ENCODE data around the gene CCDC40.
"Not testable (repeated sequence)": the region's sequence is repeated elsewhere in the genome, so short reads cannot be mapped to it uniquely, and the experiment has no call there.

CCDC40 gene

GRCh38 chr17:80089762-80090161 is 53.3 kb downstream of the CCDC40 start:
- Histone ChIP-seq H2AFZ (ENCODE audit: low read depth) (no peak overlapping the region), H4K20me1 (ENCODE audit: insufficient read depth) (no peaks in the 10 kb centered on the region), H3K36me3 (ENCODE audit: insufficient read depth) (no peaks in the 10 kb centered on the region), H3K79me2 (ENCODE audit: insufficient read depth, low read depth) (no peaks in the 10 kb centered on the region), H3K4me3 (IDR thresholded peaks at IDR 0.05; ENCODE audit: insufficient read depth, low read depth, low read length) (no peak overlapping the region), H3K27ac (no peak overlapping the region), H3K27me3 (ENCODE audit: insufficient read depth, low read depth) (peaks cover 55% of the 10 kb centered on the region), H3K4me1 (ENCODE audit: low read depth, poor library complexity, severe bottlenecking) (no peaks in the 10 kb centered on the region), H3K4me2 (no peak overlapping the region), H3K9ac (no peak overlapping the region)
- TF ChIP-seq, protein P1, sequence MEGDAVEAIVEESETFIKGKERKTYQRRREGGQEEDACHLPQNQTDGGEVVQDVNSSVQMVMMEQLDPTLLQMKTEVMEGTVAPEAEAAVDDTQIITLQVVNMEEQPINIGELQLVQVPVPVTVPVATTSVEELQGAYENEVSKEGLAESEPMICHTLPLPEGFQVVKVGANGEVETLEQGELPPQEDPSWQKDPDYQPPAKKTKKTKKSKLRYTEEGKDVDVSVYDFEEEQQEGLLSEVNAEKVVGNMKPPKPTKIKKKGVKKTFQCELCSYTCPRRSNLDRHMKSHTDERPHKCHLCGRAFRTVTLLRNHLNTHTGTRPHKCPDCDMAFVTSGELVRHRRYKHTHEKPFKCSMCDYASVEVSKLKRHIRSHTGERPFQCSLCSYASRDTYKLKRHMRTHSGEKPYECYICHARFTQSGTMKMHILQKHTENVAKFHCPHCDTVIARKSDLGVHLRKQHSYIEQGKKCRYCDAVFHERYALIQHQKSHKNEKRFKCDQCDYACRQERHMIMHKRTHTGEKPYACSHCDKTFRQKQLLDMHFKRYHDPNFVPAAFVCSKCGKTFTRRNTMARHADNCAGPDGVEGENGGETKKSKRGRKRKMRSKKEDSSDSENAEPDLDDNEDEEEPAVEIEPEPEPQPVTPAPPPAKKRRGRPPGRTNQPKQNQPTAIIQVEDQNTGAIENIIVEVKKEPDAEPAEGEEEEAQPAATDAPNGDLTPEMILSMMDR (conservative IDR thresholded peaks at IDR 0.05; ENCODE audit: low read depth, low read length): no peak

DNA sequence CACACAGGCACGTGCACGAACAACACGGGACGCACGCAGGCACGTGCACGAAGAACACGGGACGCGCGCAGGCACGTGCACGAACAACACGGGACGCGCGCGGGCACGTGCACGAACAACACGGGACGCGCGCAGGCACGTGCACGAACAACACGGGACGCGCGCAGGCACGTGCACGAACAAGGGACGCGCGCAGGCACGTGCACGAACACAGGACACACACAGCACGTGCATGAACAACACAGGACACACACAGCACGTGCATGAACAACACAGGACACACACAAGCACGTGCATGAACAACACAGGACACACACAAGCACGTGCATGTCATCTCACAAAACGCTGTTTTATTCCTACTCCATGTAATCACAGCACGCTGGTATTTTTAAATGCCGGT is 53.7 kb downstream of the CCDC40 start:
- peaks cover 54% of the 10 kb centered on the region for H3K27me3 ChIP-seq (ENCODE audit: insufficient read depth, low read depth)
- not testable (repeated sequence) for H3K36me3 ChIP-seq (ENCODE audit: insufficient read depth); H3K4me1 ChIP-seq (ENCODE audit: low read depth, poor library complexity, severe bottlenecking); H3K9ac ChIP-seq; H2AFZ ChIP-seq (ENCODE audit: low read depth); H4K20me1 ChIP-seq (ENCODE audit: insufficient read depth); H3K27ac ChIP-seq; H3K4me2 ChIP-seq; H3K79me2 ChIP-seq (ENCODE audit: insufficient read depth, low read depth); H3K4me3 ChIP-seq (IDR thresholded peaks at IDR 0.05; ENCODE audit: insufficient read depth, low read depth, low read length)

GRCh38 chr17:80091376-80091775 is 54.9 kb downstream of the CCDC40 start:
- no peak overlapping the region for H2AFZ ChIP-seq (ENCODE audit: low read depth)
- no peak overlapping the region for H3K27ac ChIP-seq
- H3K9ac ChIP-seq: no peak overlapping the region
- TF ChIP-seq, protein P1 (conservative IDR thresholded peaks at IDR 0.05; ENCODE audit: low read depth, low read length): no peak
- no peaks in the 10 kb centered on the region for H4K20me1 ChIP-seq (ENCODE audit: insufficient read depth)
- H3K27me3 ChIP-seq (ENCODE audit: insufficient read depth, low read depth): peaks cover 46% of the 10 kb centered on the region
- no peak overlapping the region for H3K4me2 ChIP-seq
- H3K4me1 ChIP-seq (ENCODE audit: low read depth, poor library complexity, severe bottlenecking): no peaks in the 10 kb centered on the region
- H3K4me3 ChIP-seq (IDR thresholded peaks at IDR 0.05; ENCODE audit: insufficient read depth, low read depth, low read length): no peak overlapping the region
- H3K79me2 ChIP-seq (ENCODE audit: insufficient read depth, low read depth): no peaks in the 10 kb centered on the region
- no peaks in the 10 kb centered on the region for H3K36me3 ChIP-seq (ENCODE audit: insufficient read depth)

- no peak overlapping the region for H3K4me3 ChIP-seq (IDR thresholded peaks at IDR 0.05; ENCODE audit: insufficient read depth, low read depth, low read length)
- H3K79me2 ChIP-seq (ENCODE audit: insufficient read depth, low read depth): no peaks in the 10 kb centered on the region
- H3K9ac ChIP-seq: no peak overlapping the region
- TF ChIP-seq, protein P1 (conservative IDR thresholded peaks at IDR 0.05; ENCODE audit: low read depth, low read length): no peak
- H2AFZ ChIP-seq (ENCODE audit: low read depth): no peak overlapping the region
- no peaks in the 10 kb centered on the region for H4K20me1 ChIP-seq (ENCODE audit: insufficient read depth)
- no peaks in the 10 kb centered on the region for H3K36me3 ChIP-seq (ENCODE audit: insufficient read depth)
- no peak overlapping the region for H3K4me2 ChIP-seq
- peaks cover 43% of the 10 kb centered on the region for H3K27me3 ChIP-seq (ENCODE audit: insufficient read depth, low read depth)
- no peaks in the 10 kb centered on the region for H3K4me1 ChIP-seq (ENCODE audit: low read depth, poor library complexity, severe bottlenecking)
- H3K27ac ChIP-seq: no peak overlapping the region
These were observed 56.5 kb downstream of the CCDC40 start for GRCh38 chr17:80092959-80093358.

DNA sequence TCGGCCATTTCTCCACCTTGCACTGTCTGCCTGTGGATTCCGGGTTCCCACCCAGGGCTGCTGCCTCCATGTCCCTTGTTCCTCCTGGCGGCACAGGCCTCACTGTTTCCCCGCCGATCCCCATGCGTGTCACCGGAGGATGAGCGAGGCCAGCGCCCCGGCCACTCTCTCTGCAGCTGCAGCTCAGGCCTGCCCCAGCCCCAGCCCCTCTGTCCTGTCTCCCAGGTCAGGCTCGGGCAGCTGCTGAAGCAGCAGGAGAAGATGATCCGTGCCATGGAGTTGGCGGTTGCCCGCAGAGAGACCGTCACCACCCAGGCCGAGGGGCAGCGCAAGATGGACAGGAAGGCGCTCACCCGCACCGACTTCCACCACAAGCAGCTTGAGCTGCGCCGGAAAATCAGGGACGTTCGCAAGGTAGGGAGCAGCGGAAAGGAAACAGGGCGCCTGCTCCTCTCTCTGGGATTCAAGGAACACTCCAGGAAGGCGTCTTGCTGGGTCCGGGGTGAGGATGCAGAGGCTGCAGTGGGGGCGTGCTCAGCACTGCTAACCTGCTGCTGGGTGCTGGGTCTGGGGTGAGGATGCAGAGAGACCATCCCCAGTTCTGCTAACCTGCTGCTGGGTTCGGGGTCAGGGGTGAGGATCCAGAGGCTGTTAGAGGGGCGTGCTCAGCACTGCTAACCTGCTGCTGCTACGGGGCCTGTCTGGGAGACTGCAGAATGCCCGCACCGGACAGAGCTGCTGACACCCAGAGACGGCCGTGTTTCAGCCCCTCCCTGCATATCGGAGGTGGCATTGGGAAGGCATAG is 58.8 kb downstream of the CCDC40 start:
- Histone ChIP-seq H3K4me3 (IDR thresholded peaks at IDR 0.05; ENCODE audit: insufficient read depth, low read depth, low read length) (no peak overlapping the region), H4K20me1 (ENCODE audit: insufficient read depth) (no peaks in the 10 kb centered on the region), H3K4me1 (ENCODE audit: low read depth, poor library complexity, severe bottlenecking) (peaks cover under 1% of the 10 kb centered on the region), H2AFZ (ENCODE audit: low read depth) (no peak overlapping the region), H3K9ac (no peak overlapping the region), H3K27me3 (ENCODE audit: insufficient read depth, low read depth) (peaks cover 42% of the 10 kb centered on the region), H3K36me3 (ENCODE audit: insufficient read depth) (no peaks in the 10 kb centered on the region), H3K79me2 (ENCODE audit: insufficient read depth, low read depth) (no peaks in the 10 kb centered on the region), H3K4me2 (no peak overlapping the region), H3K27ac (no peak overlapping the region)
- TF ChIP-seq, protein P1 (conservative IDR thresholded peaks at IDR 0.05; ENCODE audit: low read depth, low read length): no peak
